OCI-LY3 (cell line): Measurements from ENCODE around the gene HPS1.

ENCODE experiments used
- H2AFZ ChIP-seq: fragments of 200-600, 300-600 bp; shearing (Covaris generic); 2 replicates; pipeline ENCODE4 v1.6.0; 2014; ENCODE audit warnings: antibody characterized with exemption, low read depth, low read length
- H3K27ac ChIP-seq: fragments of 200-600, 300-600 bp; sonication (generic); 2 replicates; pipeline ENCODE4 v1.5.1; 2014; ENCODE audit warnings: mild to moderate bottlenecking, low read length, moderate library complexity, mixed read lengths
- H3K27me3 ChIP-seq: fragments of 200-600, 300-600 bp; sonication (generic); 2 replicates; pipeline ENCODE4 v1.6.1; 2014; ENCODE audit warnings: low read depth, low read length, mixed read lengths
- H3K36me3 ChIP-seq: fragments of 200-600, 300-600 bp; sonication (generic); replicated peaks from 2 replicates; pipeline ENCODE3; 2014; ENCODE audit warnings: low read depth, low read length, mixed read lengths
- H3K4me1 ChIP-seq: fragments of 300-600, 200-600 bp; sonication (generic); 2 replicates; pipeline ENCODE4 v1.6.1; 2014; ENCODE audit warnings: low read length, mixed read lengths
- H3K4me2 ChIP-seq: fragments of 200-600, 300-600 bp; sonication (generic); 2 replicates; pipeline ENCODE4 v1.6.1; 2014; ENCODE audit warnings: low read length, mixed read lengths
- H3K4me3 ChIP-seq: fragments of 300-600, 200-600 bp; sonication (generic); 2 replicates; pipeline ENCODE4 v1.5.1; 2014; ENCODE audit warnings: antibody characterized with exemption, mild to moderate bottlenecking, low read length, moderate library complexity
- H3K79me2 ChIP-seq: fragments of 300-600, 200-600 bp; shearing (Covaris generic); 2 replicates; pipeline ENCODE4 v1.6.1; 2014; ENCODE audit warnings: mild to moderate bottlenecking, low read length, mixed read lengths
- H3K9ac ChIP-seq: fragments of 300-600, 200-600 bp; shearing (Covaris generic); 2 replicates; pipeline ENCODE4 v1.6.0; 2014; ENCODE audit warnings: mild to moderate bottlenecking, low read length, moderate library complexity
- H3K9me3 ChIP-seq: fragments of 200-600, 300-600 bp; shearing (Covaris generic); 2 replicates; pipeline ENCODE4 v1.6.1; 2014; ENCODE audit warnings: low read length, mixed read lengths; ENCODE audit not compliant: insufficient read depth
- H4K20me1 ChIP-seq: fragments of 200-600, 300-600 bp; sonication (generic); 2 replicates; pipeline ENCODE4 v1.6.1; 2016; ENCODE audit warnings: low read length, mixed read lengths; ENCODE audit not compliant: insufficient read depth
- EZH2phosphoT487 ChIP-seq: fragments of 200-600 bp; shearing (Covaris generic); IDR thresholded peaks from 2 replicates; pipeline ENCODE4 v1.6.1; 2018; ENCODE audit warnings: antibody characterized with exemption, mixed run types, low read depth
- TF ChIP-seq, protein P1 (sequence below): fragments of 200-600, 300-600 bp; sonication (generic); IDR thresholded peaks from 2 replicates; pipeline ENCODE4 v1.5.1; 2014; ENCODE audit warnings: antibody characterized with exemption, low read length, low read depth

The HPS1 gene

DNA sequence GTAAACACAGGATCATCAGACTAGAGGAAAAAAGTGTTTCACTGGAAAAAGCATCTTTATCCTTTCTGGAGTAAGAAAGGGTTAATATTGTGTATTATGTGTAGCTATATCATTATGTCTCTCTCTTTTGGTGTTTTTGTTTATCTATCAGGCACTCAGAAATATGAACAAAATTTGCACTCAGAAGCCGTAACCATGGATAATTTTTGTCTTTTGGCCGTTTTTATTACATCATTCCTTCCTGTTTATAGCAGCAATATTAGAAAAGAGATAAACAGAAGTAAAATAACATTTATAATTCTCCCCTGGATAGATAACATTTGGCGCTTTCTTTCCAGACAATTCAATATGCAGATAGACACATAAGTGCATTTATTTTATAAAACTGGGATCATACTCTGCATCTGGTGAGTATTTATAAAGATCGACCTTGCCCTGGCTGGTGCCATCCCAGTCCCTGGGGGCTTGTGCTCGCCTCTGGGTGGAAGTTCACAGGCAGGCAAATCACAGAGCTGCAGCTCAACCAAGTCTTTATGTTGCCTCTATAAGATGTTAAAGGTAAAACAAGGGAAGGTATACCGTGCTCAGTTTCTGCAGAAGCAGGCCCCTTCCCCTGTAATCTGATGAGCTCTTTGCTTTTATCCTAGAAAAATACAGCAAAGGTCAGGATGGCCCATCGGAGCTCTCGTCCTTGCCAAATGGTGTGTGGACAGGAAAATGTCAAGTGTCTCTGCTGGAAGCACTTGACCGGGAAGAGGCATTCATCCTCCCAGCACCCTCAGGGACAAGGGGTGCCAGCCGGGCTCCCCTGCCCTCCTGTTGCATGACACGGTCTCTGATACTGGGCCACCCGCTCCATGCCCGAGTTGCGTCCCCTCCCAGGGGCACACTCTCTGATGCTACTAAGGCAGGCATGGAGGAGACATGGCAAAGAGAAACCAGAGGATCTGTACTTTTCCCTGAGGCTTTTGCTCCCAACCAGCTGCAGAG is 75.6 kb downstream of the HPS1 start:
- Histone ChIP-seq H3K9me3 (no peaks in the 10 kb centered on the region), H4K20me1 (no peaks in the 10 kb centered on the region), H3K9ac (no peak overlapping the region), H3K4me1 (no peaks in the 10 kb centered on the region), H3K27ac (no peak overlapping the region), H3K79me2 (no peaks in the 10 kb centered on the region), H3K36me3 (no peaks in the 10 kb centered on the region), H3K27me3 (peaks cover 10% of the 10 kb centered on the region), H3K4me3 (no peak overlapping the region), H3K4me2 (no peak overlapping the region), H2AFZ (no peak overlapping the region)
- TF ChIP-seq, protein P1, sequence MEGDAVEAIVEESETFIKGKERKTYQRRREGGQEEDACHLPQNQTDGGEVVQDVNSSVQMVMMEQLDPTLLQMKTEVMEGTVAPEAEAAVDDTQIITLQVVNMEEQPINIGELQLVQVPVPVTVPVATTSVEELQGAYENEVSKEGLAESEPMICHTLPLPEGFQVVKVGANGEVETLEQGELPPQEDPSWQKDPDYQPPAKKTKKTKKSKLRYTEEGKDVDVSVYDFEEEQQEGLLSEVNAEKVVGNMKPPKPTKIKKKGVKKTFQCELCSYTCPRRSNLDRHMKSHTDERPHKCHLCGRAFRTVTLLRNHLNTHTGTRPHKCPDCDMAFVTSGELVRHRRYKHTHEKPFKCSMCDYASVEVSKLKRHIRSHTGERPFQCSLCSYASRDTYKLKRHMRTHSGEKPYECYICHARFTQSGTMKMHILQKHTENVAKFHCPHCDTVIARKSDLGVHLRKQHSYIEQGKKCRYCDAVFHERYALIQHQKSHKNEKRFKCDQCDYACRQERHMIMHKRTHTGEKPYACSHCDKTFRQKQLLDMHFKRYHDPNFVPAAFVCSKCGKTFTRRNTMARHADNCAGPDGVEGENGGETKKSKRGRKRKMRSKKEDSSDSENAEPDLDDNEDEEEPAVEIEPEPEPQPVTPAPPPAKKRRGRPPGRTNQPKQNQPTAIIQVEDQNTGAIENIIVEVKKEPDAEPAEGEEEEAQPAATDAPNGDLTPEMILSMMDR: no peak
- TF ChIP-seq EZH2phosphoT487: no peak

DNA sequence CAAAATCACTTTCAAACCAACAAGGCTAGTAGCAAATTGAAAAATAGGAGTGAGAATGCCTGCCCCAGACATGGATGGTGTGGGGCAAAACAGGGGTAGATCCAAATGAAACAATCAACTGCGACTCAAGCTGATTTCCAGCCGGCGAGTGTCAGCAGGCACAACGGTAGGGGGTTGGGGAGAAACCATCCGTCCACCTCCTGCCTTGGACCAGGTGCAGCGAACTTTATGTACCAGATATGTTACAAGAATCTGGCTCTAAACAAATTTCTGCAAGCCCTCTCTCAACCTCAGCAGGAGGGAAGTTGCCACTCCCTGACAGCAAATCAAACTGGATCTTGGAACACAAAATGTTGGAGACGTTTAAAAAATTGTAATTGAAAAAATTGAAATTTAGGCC is 76.9 kb downstream of the HPS1 start:
- Histone ChIP-seq H3K4me1 (peaks cover 3% of the 10 kb centered on the region), H3K36me3 (no peaks in the 10 kb centered on the region), H3K4me2 (no peak overlapping the region), H3K79me2 (no peaks in the 10 kb centered on the region), H3K4me3 (no peak overlapping the region), H3K9ac (no peak overlapping the region), H4K20me1 (no peaks in the 10 kb centered on the region), H3K27me3 (peaks cover 10% of the 10 kb centered on the region), H3K27ac (no peak overlapping the region), H2AFZ (no peak overlapping the region), H3K9me3 (no peaks in the 10 kb centered on the region)
- TF ChIP-seq, protein P1: no peak
- no peak for TF ChIP-seq EZH2phosphoT487

DNA sequence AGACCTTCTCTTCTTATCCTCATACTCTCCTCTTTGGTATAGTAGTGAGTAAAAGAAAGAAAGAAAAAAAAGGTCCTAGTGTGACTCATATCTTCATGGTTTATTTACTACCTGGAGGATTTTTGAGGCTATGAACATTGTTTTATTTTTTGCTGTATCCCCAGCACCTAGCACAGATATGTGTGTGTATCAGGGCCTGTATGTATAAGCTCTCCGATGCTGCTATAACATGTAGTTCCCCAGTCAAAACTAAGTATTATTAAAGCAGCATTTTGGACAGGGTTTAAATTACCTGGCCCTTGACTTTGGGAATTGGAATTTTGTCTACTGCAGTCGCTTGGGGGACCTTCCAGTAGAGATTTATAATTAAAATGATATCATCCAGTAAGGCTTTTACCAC is 78.1 kb downstream of the HPS1 start:
- Histone ChIP-seq H3K27me3 (peaks cover 2% of the 10 kb centered on the region), H2AFZ (no peak overlapping the region)

More for the DNA sequence above, 78.1 kb downstream of the HPS1 start:
- H3K36me3 ChIP-seq: no peaks in the 10 kb centered on the region
- peaks cover 10% of the 10 kb centered on the region for H3K4me1 ChIP-seq
- no peak overlapping the region for H3K27ac ChIP-seq
- no peaks in the 10 kb centered on the region for H3K79me2 ChIP-seq
- no peak overlapping the region for H3K4me2 ChIP-seq
- no peak overlapping the region for H3K9ac ChIP-seq
- no peak overlapping the region for H3K4me3 ChIP-seq
- TF ChIP-seq, protein P1: no peak
- TF ChIP-seq EZH2phosphoT487: no peak
- no peaks in the 10 kb centered on the region for H4K20me1 ChIP-seq
- no peaks in the 10 kb centered on the region for H3K9me3 ChIP-seq
